MM.1S (cell line): ENCODE results near the gene MND1.

ENCODE experiments used
- CTCF ChIP-seq: fragments of 300-600 bp; sonication (generic); IDR thresholded peaks from 2 replicates; pipeline ENCODE4 v1.5.1; 2016; ENCODE audit warnings: antibody characterized with exemption, low read length, mixed read lengths
- EZH2 ChIP-seq: fragments of 300-600 bp; sonication (generic); optimal IDR thresholded peaks from 2 replicates; pipeline ENCODE3; 2017; ENCODE audit warnings: low read depth, mild to moderate bottlenecking, antibody characterized with exemption, low read length, mixed read lengths

GRCh38 chr4:153399358-153399757 lies 54.9 kb downstream of the MND1 start:
- TF ChIP-seq CTCF, result no peak
- TF ChIP-seq EZH2, result no peak
